Activated naive CD8-positive, alpha-beta T cell treated with anti-CD3 and anti-CD28 coated beads, Interleukin-2, amount 50 U/mL, for 24 hours (primary cell): ENCODE measurements around the gene AP4S1.
"Not testable (repeated sequence)": the region's sequence is repeated elsewhere in the genome, so short reads cannot be mapped to it uniquely, and the experiment has no call there.

Experiments used
- ATAC-seq: fragments of 150-1000 bp; cut with Tn5 transposase; one replicate; pipeline ENCODE4 v1.10.0; 2021
- DNase-seq: peaks from one replicate; pipeline ENCODE4 v3.0.0; 2021
- H3K27ac Mint-ChIP-seq: one replicate; pipeline ENCODE4 v1.8.0; 2021; ENCODE audit warnings: mild to moderate bottlenecking, mixed read lengths
- H3K27me3 Mint-ChIP-seq: one replicate; pipeline ENCODE4 v1.8.0; 2021; ENCODE audit warnings: mixed read lengths
- H3K36me3 Mint-ChIP-seq: one replicate; pipeline ENCODE4 v1.8.0; 2021; ENCODE audit warnings: low read depth, mixed read lengths
- H3K4me1 Mint-ChIP-seq: one replicate; pipeline ENCODE4 v1.8.0; 2021; ENCODE audit warnings: mixed read lengths
- H3K4me3 Mint-ChIP-seq: one replicate; pipeline ENCODE4 v1.8.0; 2021; ENCODE audit warnings: mild to moderate bottlenecking, moderate library complexity, mixed read lengths
- H3K9me3 Mint-ChIP-seq: one replicate; pipeline ENCODE4 v1.8.0; 2021; ENCODE audit warnings: mixed read lengths

AP4S1 gene

DNA sequence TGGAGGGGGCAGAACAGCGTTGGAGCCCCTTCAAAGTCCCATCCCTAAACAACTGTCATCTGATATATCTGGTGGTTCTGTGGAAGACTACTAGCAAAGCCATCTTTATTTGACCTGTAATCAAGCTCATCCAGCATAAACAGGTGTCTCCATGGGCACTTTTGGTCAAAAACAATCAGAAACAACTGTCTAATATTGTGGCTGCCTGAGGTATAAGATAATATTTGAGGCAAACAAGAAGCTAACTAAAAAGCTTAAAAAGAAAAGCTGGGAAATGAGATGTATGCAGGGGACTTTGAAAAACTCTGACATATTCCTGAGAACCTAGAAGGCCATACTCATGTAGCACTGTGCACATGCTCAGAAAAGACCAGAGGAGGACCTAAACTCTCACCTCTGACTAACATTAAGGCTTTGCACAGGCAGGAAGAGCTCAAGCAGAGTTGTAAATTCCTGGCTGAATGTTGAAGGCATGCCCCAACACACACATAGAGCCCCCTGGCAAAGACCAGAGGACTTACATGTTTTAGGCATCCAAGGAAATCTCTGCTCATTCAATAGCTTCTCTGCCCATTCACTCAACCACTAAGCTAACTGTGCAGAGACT is 27.2 kb upstream of the AP4S1 start:
- DNase-seq (no peak), ATAC-seq (no peak)
- peaks cover 17% of the 10 kb centered on the region for H3K9me3 Mint-ChIP-seq
- H3K4me3 Mint-ChIP-seq: no peak overlapping the region
- H3K27ac Mint-ChIP-seq: no peak overlapping the region
- H3K4me1 Mint-ChIP-seq: peaks cover 41% of the 10 kb centered on the region
- H3K36me3 Mint-ChIP-seq: peaks cover 35% of the 10 kb centered on the region
- no peaks in the 10 kb centered on the region for H3K27me3 Mint-ChIP-seq

GRCh38 chr14:30999038-30999773 is 26.2 kb upstream of the AP4S1 start:
- Mint-ChIP-seq H3K27ac (no peak overlapping the region), H3K4me1 (peaks cover 39% of the 10 kb centered on the region), H3K9me3 (peaks cover 17% of the 10 kb centered on the region), H3K27me3 (no peaks in the 10 kb centered on the region), H3K36me3 (peaks cover 38% of the 10 kb centered on the region), H3K4me3 (no peak overlapping the region)
- ATAC-seq (no peak), DNase-seq (no peak)

GRCh38 chr14:31000629-31001338 is 24.7 kb upstream of the AP4S1 start:
- no peak for DNase-seq
- no peak overlapping the region for H3K27ac Mint-ChIP-seq
- H3K4me3 Mint-ChIP-seq: no peak overlapping the region
- H3K9me3 Mint-ChIP-seq: peaks cover 17% of the 10 kb centered on the region
- ATAC-seq: no peak
- peaks cover 25% of the 10 kb centered on the region for H3K4me1 Mint-ChIP-seq
- peaks cover 46% of the 10 kb centered on the region for H3K36me3 Mint-ChIP-seq
- H3K27me3 Mint-ChIP-seq: no peaks in the 10 kb centered on the region

DNA sequence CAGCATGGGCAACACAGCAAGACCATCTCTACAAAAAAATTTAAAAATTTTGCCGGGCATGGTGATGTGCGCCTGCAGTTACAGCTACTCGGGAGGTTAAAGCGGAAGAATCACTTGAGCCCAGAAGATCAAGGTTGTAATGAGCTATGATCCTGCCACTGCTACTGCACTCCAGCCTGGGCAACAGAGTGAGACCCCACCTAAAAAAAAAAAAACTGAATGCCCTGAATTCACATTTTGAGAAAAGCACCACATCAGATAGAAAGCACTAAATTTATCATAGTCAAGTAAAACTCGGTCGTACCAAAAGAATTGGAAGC is 24.1 kb upstream of the AP4S1 start:
- Mint-ChIP-seq H3K4me1 (peaks cover 20% of the 10 kb centered on the region), H3K27me3 (no peaks in the 10 kb centered on the region), H3K9me3 (peaks cover 17% of the 10 kb centered on the region), H3K4me3 (no peak overlapping the region), H3K27ac (no peak overlapping the region), H3K36me3 (peaks cover 49% of the 10 kb centered on the region)
- no peak for ATAC-seq
- DNase-seq: no peak

DNA sequence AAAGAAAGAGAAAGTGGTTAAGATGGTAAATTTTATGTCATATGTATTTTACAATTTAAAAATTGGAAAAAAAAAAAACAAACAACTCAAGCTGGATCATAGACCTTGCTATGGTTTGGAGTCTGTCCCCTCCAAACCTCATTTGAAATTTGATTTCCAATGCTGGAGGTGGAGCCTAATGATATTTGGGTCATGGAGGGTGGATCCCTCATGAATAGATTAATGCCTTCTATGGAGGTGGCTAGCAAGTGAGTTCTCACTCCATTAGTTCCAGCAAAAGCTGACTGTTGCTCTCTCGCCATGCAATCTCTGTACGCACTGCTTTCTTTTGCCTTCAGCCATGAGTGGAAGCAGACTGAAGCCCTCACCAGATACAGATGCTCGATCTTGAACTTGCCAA is 22.2 kb upstream of the AP4S1 start:
- Mint-ChIP-seq H3K9me3 (peaks cover 10% of the 10 kb centered on the region), H3K4me1 (peaks cover 8% of the 10 kb centered on the region), H3K4me3 (no peak overlapping the region), H3K36me3 (peaks cover 42% of the 10 kb centered on the region), H3K27me3 (no peaks in the 10 kb centered on the region), H3K27ac (no peak overlapping the region)
- ATAC-seq: no peak
- no peak for DNase-seq

DNA sequence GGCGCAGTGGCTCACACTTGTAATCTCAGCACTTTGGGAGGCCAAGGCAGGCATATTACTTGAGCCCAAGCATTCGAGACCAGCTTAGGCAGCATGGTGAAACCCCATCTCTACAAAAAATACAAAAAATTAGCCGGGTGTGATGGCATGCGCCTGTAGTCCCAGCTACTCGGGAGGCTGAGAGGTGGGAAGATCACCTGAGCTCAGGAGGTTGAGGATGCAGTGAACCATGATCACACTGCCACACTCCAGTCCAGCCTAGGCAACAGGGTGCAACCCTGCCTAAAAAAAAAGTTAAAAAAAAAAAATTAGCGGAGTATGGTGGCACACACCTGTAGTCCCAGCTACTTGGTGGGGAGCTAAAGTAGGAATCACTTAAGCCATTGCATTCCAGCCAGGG is 21.4 kb upstream of the AP4S1 start:
- H3K36me3 Mint-ChIP-seq: peaks cover 36% of the 10 kb centered on the region
- H3K27ac Mint-ChIP-seq, DNase-seq, H3K4me1 Mint-ChIP-seq, ATAC-seq, H3K4me3 Mint-ChIP-seq, H3K27me3 Mint-ChIP-seq, H3K9me3 Mint-ChIP-seq: not testable (repeated sequence)

- no peak overlapping the region for H3K4me3 Mint-ChIP-seq
- H3K36me3 Mint-ChIP-seq: peaks cover 24% of the 10 kb centered on the region
- no peaks in the 10 kb centered on the region for H3K27me3 Mint-ChIP-seq
- peaks cover 5% of the 10 kb centered on the region for H3K4me1 Mint-ChIP-seq
- H3K27ac Mint-ChIP-seq: no peak overlapping the region
- ATAC-seq (no peak), DNase-seq (no peak)
- no peaks in the 10 kb centered on the region for H3K9me3 Mint-ChIP-seq
Observed at GRCh38 chr14:31006703-31007102, 18.7 kb upstream of the AP4S1 start.

GRCh38 chr14:31009836-31010574 is 15.4 kb upstream of the AP4S1 start:
- ATAC-seq: no peak
- H3K27ac Mint-ChIP-seq: no peak overlapping the region
- no peak overlapping the region for H3K4me3 Mint-ChIP-seq
- no peaks in the 10 kb centered on the region for H3K9me3 Mint-ChIP-seq
- peaks cover 23% of the 10 kb centered on the region for H3K36me3 Mint-ChIP-seq
- peaks cover 5% of the 10 kb centered on the region for H3K4me1 Mint-ChIP-seq
- no peak for DNase-seq
- no peaks in the 10 kb centered on the region for H3K27me3 Mint-ChIP-seq

DNA sequence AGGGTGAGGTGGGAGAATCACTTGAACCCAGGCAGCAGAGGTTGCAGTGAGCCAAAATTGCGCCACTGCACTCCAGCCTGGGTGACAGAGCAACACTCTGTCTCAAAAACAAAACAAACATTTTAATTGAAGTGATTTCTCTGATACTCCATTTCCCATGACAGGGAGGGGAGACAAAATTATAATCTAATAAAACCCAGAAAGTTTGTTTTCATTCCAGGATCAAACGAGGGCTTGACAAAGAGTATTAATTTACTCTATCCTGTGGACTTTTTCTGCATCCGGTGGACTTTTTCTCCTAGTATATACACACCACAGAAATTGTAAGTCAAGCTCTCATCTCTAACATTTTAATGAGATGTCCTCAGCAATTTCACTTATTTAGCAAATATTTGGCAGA is 14.5 kb upstream of the AP4S1 start:
- no peak overlapping the region for H3K27ac Mint-ChIP-seq
- peaks cover 10% of the 10 kb centered on the region for H3K4me1 Mint-ChIP-seq
- peaks cover 18% of the 10 kb centered on the region for H3K36me3 Mint-ChIP-seq
- H3K4me3 Mint-ChIP-seq: no peak overlapping the region
- no peaks in the 10 kb centered on the region for H3K9me3 Mint-ChIP-seq
- DNase-seq (no peak), ATAC-seq (no peak)
- H3K27me3 Mint-ChIP-seq: no peaks in the 10 kb centered on the region

DNA sequence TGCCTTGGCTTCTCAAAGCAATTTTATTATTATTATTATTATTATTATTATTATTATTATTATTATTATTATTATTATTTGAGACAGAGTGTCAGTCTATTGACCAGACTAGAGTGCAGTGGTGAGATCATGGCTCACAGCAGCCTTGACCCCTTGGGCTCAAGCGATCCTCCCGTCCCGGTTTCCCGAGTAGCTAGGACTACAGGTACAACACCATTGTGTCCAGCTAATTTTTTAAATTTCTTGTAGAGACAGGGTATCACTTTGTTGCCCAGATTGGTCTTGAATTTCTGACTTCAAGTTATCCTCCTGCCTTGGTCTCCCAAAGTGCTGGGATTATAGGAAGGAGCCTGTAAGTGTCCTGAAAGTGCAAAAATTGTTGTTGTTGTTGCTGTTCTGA is 11.6 kb upstream of the AP4S1 start:
- Mint-ChIP-seq H3K27ac (no peak overlapping the region), H3K4me1 (peaks cover 13% of the 10 kb centered on the region), H3K27me3 (no peaks in the 10 kb centered on the region)

DNA sequence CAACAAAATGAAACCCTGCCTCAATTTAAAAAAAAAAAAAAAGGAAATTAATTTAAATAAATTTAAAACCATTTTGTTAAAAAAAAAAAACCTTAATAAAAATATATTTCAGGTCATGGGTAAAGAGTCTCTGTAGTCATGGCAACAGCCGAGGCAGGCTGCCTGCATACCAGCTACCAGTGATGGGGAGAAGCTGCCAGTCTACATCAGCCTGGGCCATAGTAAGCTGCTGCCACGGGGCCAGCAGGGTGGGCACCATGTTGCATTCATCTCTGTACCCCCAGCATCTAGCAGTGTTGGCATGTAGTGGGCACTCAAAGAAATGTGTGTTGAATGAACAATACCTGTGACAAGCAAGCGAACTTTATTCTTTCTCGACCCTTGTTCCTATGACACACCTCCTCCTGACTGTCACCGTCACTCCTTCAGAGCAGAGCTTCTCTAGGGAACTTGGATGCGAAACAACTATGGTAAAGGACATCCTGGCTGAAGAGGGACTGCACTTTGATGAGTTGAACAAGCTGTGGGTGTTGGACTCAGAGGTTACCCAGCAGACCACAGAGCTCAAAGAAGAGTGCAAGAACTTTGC is 7.3 kb upstream of the AP4S1 start:
- Mint-ChIP-seq H3K27ac (no peak overlapping the region), H3K9me3 (no peaks in the 10 kb centered on the region), H3K27me3 (no peaks in the 10 kb centered on the region), H3K4me3 (no peak overlapping the region), H3K4me1 (peaks cover 18% of the 10 kb centered on the region), H3K36me3 (peaks cover 16% of the 10 kb centered on the region)
- ATAC-seq (no peak), DNase-seq (no peak)

More for the DNA sequence above, 11.6 kb upstream of the AP4S1 start:
- H3K9me3 Mint-ChIP-seq: no peaks in the 10 kb centered on the region
- DNase-seq: no peak
- H3K4me3 Mint-ChIP-seq: no peak overlapping the region
- no peak for ATAC-seq
- H3K36me3 Mint-ChIP-seq: peaks cover 16% of the 10 kb centered on the region

DNA sequence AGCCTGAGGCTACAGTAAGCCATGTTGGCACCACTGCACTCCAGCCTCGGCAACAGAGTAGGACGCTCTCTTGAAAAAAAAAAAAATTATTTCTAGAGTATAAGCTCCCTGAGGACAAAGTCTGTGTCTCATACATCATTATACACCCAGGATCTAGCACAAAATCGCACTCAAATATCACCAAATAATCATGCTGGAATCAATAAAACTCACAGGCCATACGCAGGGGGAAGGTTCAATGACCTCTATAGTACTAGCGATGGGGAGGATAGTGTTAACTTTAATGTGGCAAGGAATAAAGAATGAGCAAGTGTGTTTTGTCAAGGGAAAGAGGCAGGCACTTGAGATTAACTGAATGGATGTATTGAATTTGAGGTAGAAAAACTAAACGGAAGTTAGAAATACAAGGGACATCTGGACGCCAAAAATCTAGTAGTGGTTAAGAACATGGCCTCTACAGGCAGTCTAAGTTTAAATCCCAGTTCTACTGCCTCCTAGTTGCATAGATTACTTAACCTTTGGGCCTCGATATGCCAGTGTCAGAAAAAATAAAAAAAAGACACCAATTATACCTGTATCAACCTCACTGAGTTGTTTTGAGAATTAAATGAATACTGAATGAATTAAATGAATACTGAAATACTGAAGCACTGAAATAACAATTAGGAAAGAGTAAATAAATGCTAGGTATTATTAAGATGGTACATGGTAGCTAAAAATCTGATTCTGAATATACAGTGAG is 4.4 kb upstream of the AP4S1 start:
- H3K36me3 Mint-ChIP-seq: peaks cover 16% of the 10 kb centered on the region
- no peak overlapping the region for H3K4me3 Mint-ChIP-seq
- ATAC-seq (no peak), DNase-seq (no peak)
- no peaks in the 10 kb centered on the region for H3K9me3 Mint-ChIP-seq
- H3K27me3 Mint-ChIP-seq: no peaks in the 10 kb centered on the region
- H3K27ac Mint-ChIP-seq: no peak overlapping the region
- H3K4me1 Mint-ChIP-seq: peaks cover 28% of the 10 kb centered on the region

- DNase-seq (no peak), ATAC-seq (no peak)
- H3K4me1 Mint-ChIP-seq: peaks cover 28% of the 10 kb centered on the region
- no peaks in the 10 kb centered on the region for H3K9me3 Mint-ChIP-seq
- no peak overlapping the region for H3K27ac Mint-ChIP-seq
- H3K4me3 Mint-ChIP-seq: no peak overlapping the region
- no peaks in the 10 kb centered on the region for H3K27me3 Mint-ChIP-seq
- peaks cover 16% of the 10 kb centered on the region for H3K36me3 Mint-ChIP-seq
Observed at GRCh38 chr14:31021576-31021949, 3.9 kb upstream of the AP4S1 start.

- peaks cover 16% of the 10 kb centered on the region for H3K36me3 Mint-ChIP-seq
- no peak for DNase-seq
- H3K9me3 Mint-ChIP-seq: no peaks in the 10 kb centered on the region
- no peaks in the 10 kb centered on the region for H3K27me3 Mint-ChIP-seq
- ATAC-seq: no peak
- H3K4me1 Mint-ChIP-seq: peaks cover 35% of the 10 kb centered on the region
- H3K4me3 Mint-ChIP-seq: no peak overlapping the region
- H3K27ac Mint-ChIP-seq: no peak overlapping the region
Observed at GRCh38 chr14:31022386-31022785, 3.1 kb upstream of the AP4S1 start.
